ENCODE results near the gene CCNB2. TPM values are rescaled to one million over a fixed set of nuclear protein-coding genes. Genes with fewer than 3 reads are reported as not detected.

CCNB2 gene
- total and polyA plus RNA-seq, 9 of the 15 experiments (the other 6 are each of a cell fraction or from before 2014, with no cell fraction given): 84.8 to 266 (median 124) TPM

DNA sequence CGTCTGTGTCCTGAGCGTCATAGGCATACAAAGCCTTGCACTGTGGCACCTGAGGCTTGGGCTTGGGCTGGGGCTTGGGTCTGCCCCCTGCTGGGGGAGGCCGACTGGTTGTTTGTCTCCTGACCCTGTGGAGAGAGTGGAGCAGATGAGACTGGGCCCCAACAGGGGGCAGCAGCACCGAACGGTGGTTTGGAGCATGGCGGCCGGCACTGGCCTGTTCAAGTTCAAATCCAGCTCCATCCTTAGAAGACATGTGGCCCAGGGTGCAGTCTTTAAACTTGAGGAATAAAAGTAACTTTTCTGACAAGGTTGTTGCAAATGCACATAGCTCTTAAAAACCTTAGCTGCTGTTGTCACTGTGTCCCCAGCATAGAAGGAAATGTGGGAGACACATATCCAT lies 33.3 kb downstream of the CCNB2 start (continued):
- TF ChIP-seq MTA3 (IDR thresholded peaks at IDR 0.05; ENCODE audit: borderline replicate concordance) (0 out of 2 replicates have a peak, but pooled peaks have one; percentile 45), NEUROD1 (IDR thresholded peaks at IDR 0.05; ENCODE audit: borderline replicate concordance, low read depth, low read length, partially characterized antibody) (peak; percentile 56), NCOR1 (IDR thresholded peaks at IDR 0.05) (peak; percentile 28; the same call in 1 of the 2 replicates), GATAD2B (IDR thresholded peaks at IDR 0.05; ENCODE audit: borderline replicate concordance) (peak; percentile 49; the same call in 1 of the 2 replicates), HDAC2 (IDR thresholded peaks at IDR 0.05) (0 out of 2 replicates have a peak, but pooled peaks have one; percentile 23), SIN3B (IDR thresholded peaks at IDR 0.05; ENCODE audit: low read depth) (0 out of 2 replicates have a peak, but pooled peaks have one; percentile 22), TRIM24 (IDR thresholded peaks at IDR 0.05) (peak in 1 of 2 experiments; percentile 20; a peak in 1 of 4 replicates), ZNF699 (CRISPR knock-in tag; IDR thresholded peaks at IDR 0.05; ENCODE audit: insufficient replicate concordance) (no peak), MTF1 (CRISPR knock-in tag; IDR thresholded peaks at IDR 0.05; ENCODE audit: borderline replicate concordance) (no peak), CBX3 (IDR thresholded peaks at IDR 0.05; ENCODE audit: borderline replicate concordance in 1 of 2, low read length in 2 of 2) (peak in 1 of 2 experiments; percentile 86; a peak in 2 of 3 replicates), JUND (IDR thresholded peaks at IDR 0.05; ENCODE audit: borderline replicate concordance, low read depth, low read length) (peak; percentile 60), JUND (tag; IDR thresholded peaks at IDR 0.05; ENCODE audit: borderline replicate concordance, low read depth, low read length) (peak; percentile 8; the same call in 1 of the 3 replicates), ERF (CRISPR knock-in tag; IDR thresholded peaks at IDR 0.05) (0 out of 2 replicates have a peak, but pooled peaks have one; percentile 43), SMARCA4 (IDR thresholded peaks at IDR 0.05) (0 out of 2 replicates have a peak, but pooled peaks have one; percentile 20), ESRRA (IDR thresholded peaks at IDR 0.05; ENCODE audit: borderline replicate concordance, low read depth) (peak; percentile 42; the same call in 1 of the 2 replicates), GABPA (tag; conservative IDR thresholded peaks at IDR 0.05; ENCODE audit: low read depth) (no peak), ATF1 (CRISPR knock-in tag; IDR thresholded peaks at IDR 0.05) (no peak), ATF1 (tag; IDR thresholded peaks at IDR 0.05) (peak; percentile 49; the same call in 1 of the 2 replicates), HMGN3 (IDR thresholded peaks at IDR 0.05; ENCODE audit: borderline replicate concordance, extremely low read depth, insufficient read length, low read depth, low read length) (peak; percentile 37), ETV6 (IDR thresholded peaks at IDR 0.05; ENCODE audit: borderline replicate concordance in 1 of 2, low read depth in 2 of 2, low read length in 1 of 2) (no peak), ETV6 (CRISPR knock-in tag; IDR thresholded peaks at IDR 0.05; ENCODE audit: borderline replicate concordance) (no peak)
- TF ChIP-seq, protein P1, sequence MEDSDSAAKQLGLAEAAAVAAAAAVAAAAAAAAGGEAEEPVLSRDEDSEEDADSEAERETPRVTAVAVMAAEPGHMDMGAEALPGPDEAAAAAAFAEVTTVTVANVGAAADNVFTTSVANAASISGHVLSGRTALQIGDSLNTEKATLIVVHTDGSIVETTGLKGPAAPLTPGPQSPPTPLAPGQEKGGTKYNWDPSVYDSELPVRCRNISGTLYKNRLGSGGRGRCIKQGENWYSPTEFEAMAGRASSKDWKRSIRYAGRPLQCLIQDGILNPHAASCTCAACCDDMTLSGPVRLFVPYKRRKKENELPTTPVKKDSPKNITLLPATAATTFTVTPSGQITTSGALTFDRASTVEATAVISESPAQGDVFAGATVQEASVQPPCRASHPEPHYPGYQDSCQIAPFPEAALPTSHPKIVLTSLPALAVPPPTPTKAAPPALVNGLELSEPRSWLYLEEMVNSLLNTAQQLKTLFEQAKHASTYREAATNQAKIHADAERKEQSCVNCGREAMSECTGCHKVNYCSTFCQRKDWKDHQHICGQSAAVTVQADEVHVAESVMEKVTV (CRISPR knock-in tag; IDR thresholded peaks at IDR 0.05): peak; percentile 69
- TF ChIP-seq, protein P2, sequence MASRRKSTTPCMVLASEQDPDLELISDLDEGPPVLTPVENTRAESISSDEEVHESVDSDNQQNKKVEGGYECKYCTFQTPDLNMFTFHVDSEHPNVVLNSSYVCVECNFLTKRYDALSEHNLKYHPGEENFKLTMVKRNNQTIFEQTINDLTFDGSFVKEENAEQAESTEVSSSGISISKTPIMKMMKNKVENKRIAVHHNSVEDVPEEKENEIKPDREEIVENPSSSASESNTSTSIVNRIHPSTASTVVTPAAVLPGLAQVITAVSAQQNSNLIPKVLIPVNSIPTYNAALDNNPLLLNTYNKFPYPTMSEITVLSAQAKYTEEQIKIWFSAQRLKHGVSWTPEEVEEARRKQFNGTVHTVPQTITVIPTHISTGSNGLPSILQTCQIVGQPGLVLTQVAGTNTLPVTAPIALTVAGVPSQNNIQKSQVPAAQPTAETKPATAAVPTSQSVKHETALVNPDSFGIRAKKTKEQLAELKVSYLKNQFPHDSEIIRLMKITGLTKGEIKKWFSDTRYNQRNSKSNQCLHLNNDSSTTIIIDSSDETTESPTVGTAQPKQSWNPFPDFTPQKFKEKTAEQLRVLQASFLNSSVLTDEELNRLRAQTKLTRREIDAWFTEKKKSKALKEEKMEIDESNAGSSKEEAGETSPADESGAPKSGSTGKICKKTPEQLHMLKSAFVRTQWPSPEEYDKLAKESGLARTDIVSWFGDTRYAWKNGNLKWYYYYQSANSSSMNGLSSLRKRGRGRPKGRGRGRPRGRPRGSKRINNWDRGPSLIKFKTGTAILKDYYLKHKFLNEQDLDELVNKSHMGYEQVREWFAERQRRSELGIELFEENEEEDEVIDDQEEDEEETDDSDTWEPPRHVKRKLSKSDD (conservative IDR thresholded peaks at IDR 0.05; ENCODE audit: low read length): peak; percentile 83; the same call in 1 of the 2 replicates
- TF ChIP-seq, protein P3, sequence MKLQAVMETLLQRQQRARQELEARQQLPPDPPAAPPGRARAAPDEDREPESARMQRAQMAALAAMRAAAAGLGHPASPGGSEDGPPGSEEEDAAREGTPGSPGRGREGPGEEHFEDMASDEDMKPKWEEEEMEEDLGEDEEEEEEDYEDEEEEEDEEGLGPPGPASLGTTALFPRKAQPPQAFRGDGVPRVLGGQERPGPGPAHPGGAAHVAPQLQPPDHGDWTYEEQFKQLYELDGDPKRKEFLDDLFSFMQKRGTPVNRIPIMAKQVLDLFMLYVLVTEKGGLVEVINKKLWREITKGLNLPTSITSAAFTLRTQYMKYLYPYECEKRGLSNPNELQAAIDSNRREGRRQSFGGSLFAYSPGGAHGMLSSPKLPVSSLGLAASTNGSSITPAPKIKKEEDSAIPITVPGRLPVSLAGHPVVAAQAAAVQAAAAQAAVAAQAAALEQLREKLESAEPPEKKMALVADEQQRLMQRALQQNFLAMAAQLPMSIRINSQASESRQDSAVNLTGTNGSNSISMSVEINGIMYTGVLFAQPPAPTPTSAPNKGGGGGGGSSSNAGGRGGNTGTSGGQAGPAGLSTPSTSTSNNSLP (IDR thresholded peaks at IDR 0.05; ENCODE audit: borderline replicate concordance, low read depth, low read length): 0 out of 2 replicates have a peak, but pooled peaks have one; percentile 22
